Uterus (tissue), 2 donors: Measurements from ENCODE around the gene CCDC149.

Experiments
- CTCF ChIP-seq, 4 experiments: fragments of 200-600 bp in 2 of 4; fragments of 450-650 bp in 2 of 4; sonication (generic) in 2 of 4; IDR thresholded peaks; one replicate each; pipeline ENCODE4 v1.5.1; 2016 to 2019; ENCODE audit warnings: antibody characterized with exemption in 4 of 4, mild to moderate bottlenecking in 2 of 4, moderate library complexity in 1 of 4
- POLR2A ChIP-seq, 2 donors: fragments of 450-650 bp; IDR thresholded peaks; one replicate each; pipeline ENCODE4 v1.6.1; 2016; ENCODE audit warnings: antibody characterized with exemption in 2 of 2, mild to moderate bottlenecking in 1 of 2, moderate library complexity in 1 of 2

GRCh38 chr4:24845902-24846301 lies 66.9 kb downstream of the CCDC149 start:
- TF ChIP-seq CTCF (IDR thresholded peaks at IDR 0.05) (no peak), POLR2A (IDR thresholded peaks at IDR 0.05) (no peak)
